GM18873 (cell line): ENCODE data around the gene SLC35B1.

Experiments
- ATAC-seq: cut with Tn5 transposase; IDR thresholded peaks from one replicate; pipeline ENCODE4 v1.9.1; 2021; ENCODE audit warnings: mild to moderate bottlenecking, moderate library complexity, moderate number of reproducible peaks; ENCODE audit not compliant: unreplicated experiment, low FRiP score

SLC35B1 gene, protein sequence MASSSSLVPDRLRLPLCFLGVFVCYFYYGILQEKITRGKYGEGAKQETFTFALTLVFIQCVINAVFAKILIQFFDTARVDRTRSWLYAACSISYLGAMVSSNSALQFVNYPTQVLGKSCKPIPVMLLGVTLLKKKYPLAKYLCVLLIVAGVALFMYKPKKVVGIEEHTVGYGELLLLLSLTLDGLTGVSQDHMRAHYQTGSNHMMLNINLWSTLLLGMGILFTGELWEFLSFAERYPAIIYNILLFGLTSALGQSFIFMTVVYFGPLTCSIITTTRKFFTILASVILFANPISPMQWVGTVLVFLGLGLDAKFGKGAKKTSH

DNA sequence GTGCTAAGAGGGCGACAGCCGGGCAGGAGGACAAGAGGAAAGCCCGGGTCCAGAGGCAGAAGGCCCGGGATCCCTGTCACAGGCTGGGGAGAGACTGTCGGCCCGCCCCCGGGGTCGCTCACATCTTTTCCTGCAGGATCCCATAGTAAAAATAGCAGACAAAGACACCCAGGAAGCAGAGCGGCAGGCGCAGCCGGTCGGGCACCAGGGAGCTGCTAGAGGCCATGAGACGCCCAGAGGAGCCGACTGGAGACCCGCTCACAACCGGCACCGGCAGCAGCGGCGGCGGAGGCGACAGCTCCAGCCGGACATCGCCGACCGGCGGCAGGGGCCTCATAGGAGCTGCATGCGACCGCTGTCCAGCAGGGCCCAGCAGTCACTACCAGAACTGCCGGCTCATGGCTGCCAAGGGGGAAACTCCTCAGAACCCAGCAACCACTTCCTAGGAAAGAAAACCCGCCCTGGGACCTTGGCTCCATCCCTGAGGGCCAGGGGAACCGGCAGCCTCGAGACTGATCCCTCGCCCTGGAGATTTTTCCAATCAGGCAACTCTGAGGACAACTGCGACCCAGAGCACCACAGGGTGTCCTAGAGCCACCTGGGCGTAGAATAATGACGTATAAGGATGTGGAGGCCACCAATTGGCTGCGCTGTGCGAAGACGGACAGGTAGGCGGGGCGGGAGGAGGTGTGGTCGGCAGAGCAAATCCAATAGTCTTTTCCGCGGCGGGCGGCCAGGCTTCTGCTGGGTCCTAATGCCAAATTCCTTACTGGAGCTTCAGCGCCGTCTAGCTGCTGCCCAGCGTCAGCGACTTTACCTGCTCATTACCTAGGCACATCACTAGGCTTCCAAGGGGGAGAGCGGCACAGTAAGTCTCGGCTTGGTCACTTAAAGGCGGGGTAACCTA, at the start of gene SLC35B1:
Gene SLC35B1, minus strand, starts transcription at position 357 of the 907 bp plus-strand sequence. Its CDS starts 131 bp downstream, at position 226.
- peak; percentile 92 for ATAC-seq

GRCh38 chr17:49757151-49757777, 49.5 kb upstream of the SLC35B1 start:
- ATAC-seq, result no peak

- ATAC-seq, result no peak
Measured at GRCh38 chr17:49756323-49757150, 48.8 kb upstream of the SLC35B1 start.

- ATAC-seq, result no peak
Measured at GRCh38 chr17:49755663-49756283, 48.0 kb upstream of the SLC35B1 start.

DNA sequence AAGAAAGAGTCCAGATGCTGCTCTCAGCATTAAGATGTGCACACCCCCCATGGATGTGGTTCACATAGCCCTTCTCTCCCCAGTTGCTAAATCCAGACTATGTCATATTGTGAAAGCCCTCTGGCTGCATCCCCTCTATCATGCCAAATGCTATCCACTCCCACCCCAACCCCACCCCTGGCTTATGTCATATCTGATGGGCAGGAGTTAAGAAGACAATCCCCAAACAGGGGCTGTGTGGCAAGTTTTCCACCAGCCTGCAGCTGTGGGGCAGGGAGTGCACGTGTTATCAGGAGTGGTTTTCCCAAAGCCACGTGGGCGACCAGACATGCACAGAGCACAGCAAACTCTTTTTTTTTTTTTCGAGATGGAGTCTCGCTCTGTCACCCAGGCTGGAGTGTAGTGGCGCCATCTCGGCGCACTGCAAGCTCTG, 46.2 kb upstream of the SLC35B1 start:
- ATAC-seq, result no peak

GRCh38 chr17:49752508-49752907, 44.7 kb upstream of the SLC35B1 start:
- ATAC-seq, result no peak

GRCh38 chr17:49749730-49750129, 42.0 kb upstream of the SLC35B1 start:
- ATAC-seq, result no peak

- peak; percentile 66 for ATAC-seq
Measured at GRCh38 chr17:49748791-49749190, 41.0 kb upstream of the SLC35B1 start.

DNA sequence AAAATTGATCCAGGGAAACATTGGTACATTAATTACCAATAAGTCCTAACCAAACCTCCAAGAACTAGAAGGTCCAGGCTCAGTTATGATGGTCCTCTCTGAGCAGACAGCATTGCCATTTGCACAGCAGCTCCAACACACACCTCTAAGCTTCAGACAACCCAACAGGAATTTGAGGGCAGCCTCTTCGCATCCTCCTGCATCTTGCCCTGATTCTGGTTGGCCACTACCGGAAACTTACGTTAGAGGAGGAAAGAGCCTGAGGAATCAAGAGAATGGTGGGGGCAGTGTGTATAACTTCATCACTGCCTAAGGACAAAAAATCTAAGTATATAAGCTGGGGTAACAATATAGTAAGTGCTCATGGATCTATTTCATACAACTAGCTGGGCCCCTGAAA, 40.5 kb upstream of the SLC35B1 start:
- ATAC-seq, result no peak

- ATAC-seq, result no peak
Measured at GRCh38 chr17:49747632-49748031, 39.9 kb upstream of the SLC35B1 start.

- peak; percentile 53 for ATAC-seq
Measured at GRCh38 chr17:49746791-49747490, 39.2 kb upstream of the SLC35B1 start.

- ATAC-seq, result no peak
Measured at GRCh38 chr17:49745175-49746139, 37.7 kb upstream of the SLC35B1 start.

- ATAC-seq, result no peak
Measured at GRCh38 chr17:49742166-49742638, 34.4 kb upstream of the SLC35B1 start.

DNA sequence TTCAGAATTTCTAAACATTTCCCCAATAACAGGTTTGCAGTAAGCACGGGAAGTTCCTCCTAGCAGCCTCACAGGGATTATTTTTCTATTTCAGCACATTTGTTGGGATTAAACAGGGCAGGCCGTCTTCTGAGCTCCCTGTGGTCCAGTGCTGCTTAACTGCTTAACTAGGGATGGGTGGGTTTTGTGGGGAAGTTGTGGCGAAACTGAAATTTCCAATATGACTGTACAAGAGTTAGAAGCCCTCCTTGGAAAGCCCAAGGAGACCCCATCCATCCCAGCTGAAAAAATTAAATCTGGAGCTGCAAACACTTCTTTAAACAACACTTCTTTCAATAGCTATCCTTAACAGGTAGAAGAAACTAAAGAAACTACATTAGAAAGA, 33.9 kb upstream of the SLC35B1 start:
- no peak for ATAC-seq

DNA sequence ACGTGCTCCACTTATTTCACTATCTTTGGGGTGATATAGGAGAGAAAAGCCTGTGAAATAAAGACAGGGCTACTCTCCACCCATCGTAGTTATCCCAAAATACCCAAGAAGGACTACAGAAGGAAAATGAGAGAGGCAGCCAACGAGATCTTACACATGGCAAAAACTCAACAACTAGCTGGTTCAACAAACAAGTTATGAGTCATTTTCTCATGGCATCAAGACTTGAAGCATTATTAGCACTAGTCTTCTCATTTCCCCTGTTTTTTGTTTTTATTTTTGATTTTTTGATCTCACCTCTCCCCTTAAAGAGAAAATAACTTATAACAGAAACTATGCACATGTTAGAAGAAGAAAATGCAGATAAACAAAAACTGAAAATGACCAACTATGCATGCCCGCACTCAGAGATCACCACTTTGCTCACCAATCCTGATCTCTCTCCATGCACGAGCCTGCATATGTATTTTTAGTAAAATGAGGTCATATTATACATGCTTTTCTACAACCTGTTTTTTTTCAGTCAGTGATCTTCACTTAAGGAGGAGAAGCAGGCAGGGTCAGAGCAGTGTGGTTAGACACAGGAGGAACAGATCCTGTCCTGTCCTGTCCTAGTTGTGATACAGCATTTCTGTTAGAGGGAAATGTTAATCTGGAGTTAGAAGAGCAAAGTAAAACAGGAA, 33.4 kb upstream of the SLC35B1 start:
- ATAC-seq, result no peak

DNA sequence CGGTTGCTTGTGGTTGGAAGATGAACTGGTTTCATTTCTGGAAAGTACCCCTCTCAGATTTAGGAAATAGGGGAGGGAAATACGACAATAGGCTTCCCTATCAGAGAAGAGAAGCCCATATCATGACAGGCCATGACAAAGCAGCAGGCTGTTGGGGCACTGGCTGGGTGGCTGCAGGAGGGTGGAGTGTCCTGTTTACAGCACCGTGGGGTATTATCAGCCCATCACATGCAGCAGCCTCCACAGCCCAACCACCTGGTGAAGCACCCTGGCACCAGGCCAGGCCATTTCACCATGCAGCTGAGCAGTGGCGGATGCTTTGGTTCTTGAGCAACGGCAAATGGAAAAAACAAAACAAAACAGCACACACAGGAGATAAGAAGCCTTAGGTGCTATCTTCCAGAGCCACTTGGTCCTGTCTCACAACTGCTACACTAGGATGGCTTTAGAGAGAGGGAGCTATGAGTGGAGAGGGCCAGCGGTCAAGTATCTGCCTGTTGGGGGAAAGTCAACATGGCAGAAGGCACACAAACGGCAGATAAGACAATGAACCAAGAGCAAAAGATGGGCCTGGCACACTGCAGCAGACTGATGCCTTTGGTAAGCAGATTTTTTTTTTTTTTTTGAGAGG, 32.0 kb upstream of the SLC35B1 start:
- ATAC-seq, result no peak
